Stimulated activated CD4-positive, alpha-beta T cell treated with anti-CD3 and anti-CD28 coated beads, Interleukin-12 subunit alpha, Interleukin-12 subunit beta, amount 100 ng/mL, for 24 hours (primary cell): ENCODE data around the gene GLB1L.
A peak's percentile ranks its signal among the peaks of the same experiment; 100 is the strongest.
"Not testable (repeated sequence)": the region's sequence is repeated elsewhere in the genome, so short reads cannot be mapped to it uniquely, and the experiment has no call there.

ENCODE experiments used
- DNase-seq, 2 experiments: peaks; one replicate each; pipeline ENCODE4 v3.0.0-alpha.2; 2020; ENCODE audit warnings: low read depth in 2 of 2

Gene GLB1L

GRCh38 chr2:219245148-219245898 is at the start of gene GLB1L, which contains the start of gene STK16:
Gene GLB1L (minus strand): TSS chr2:219245444. CDS start chr2:219243573, 1,871 bp downstream.
Gene STK16 (plus strand): TSS chr2:219245479. CDS start chr2:219246000, 521 bp downstream.
- DNase-seq = peak; percentile 84 to 88

- peak; percentile 82 to 83 for DNase-seq
Observed at GRCh38 chr2:219294356-219295351, 49.4 kb upstream of the GLB1L start.

GRCh38 chr2:219293736-219294231 is 48.5 kb upstream of the GLB1L start:
- DNase-seq = no peak

- no peak for DNase-seq
Observed at GRCh38 chr2:219292616-219293015, 47.4 kb upstream of the GLB1L start.

- DNase-seq = no peak
Observed at GRCh38 chr2:219291910-219292490, 46.8 kb upstream of the GLB1L start.

- no peak for DNase-seq
Observed at GRCh38 chr2:219291394-219291793, 46.1 kb upstream of the GLB1L start.

GRCh38 chr2:219290381-219291171 is 45.3 kb upstream of the GLB1L start:
- no peak for DNase-seq

GRCh38 chr2:219289537-219290361 is 44.5 kb upstream of the GLB1L start:
- DNase-seq = no peak

- DNase-seq = no peak
Observed at GRCh38 chr2:219289195-219289536, 43.9 kb upstream of the GLB1L start.

- no peak for DNase-seq
Observed at GRCh38 chr2:219287580-219288265, 42.5 kb upstream of the GLB1L start.

- not testable (repeated sequence) for DNase-seq
Observed at GRCh38 chr2:219287116-219287440, 41.8 kb upstream of the GLB1L start.

GRCh38 chr2:219286436-219287115 is 41.3 kb upstream of the GLB1L start:
- DNase-seq = no peak

GRCh38 chr2:219285894-219286425 is 40.7 kb upstream of the GLB1L start:
- DNase-seq = no peak

- DNase-seq = no peak
Observed at GRCh38 chr2:219285373-219285735, 40.1 kb upstream of the GLB1L start.

GRCh38 chr2:219284501-219285372 is 39.5 kb upstream of the GLB1L start:
- no peak for DNase-seq

- DNase-seq = no peak
Observed at GRCh38 chr2:219282943-219283581, 37.8 kb upstream of the GLB1L start.

GRCh38 chr2:219282375-219282774 is 37.1 kb upstream of the GLB1L start:
- DNase-seq = no peak

GRCh38 chr2:219281588-219281987 is 36.3 kb upstream of the GLB1L start:
- no peak for DNase-seq
